NCI-H1105 treated with DMSO at 0.1 percent for 48 hours (cell line): ENCODE results near the gene NPBWR2.
A peak's percentile ranks its signal among the peaks of the same experiment; 100 is the strongest.

ENCODE experiments used
- DNase-seq: peaks from one replicate; lab custom pipeline; 2025; lab: John Stamatoyannopoulos, UW

NPBWR2 gene

GRCh38 chr20:64084685-64085152 is 22.6 kb downstream of the NPBWR2 start:
- DNase-seq = peak; percentile 45

GRCh38 chr20:64083804-64084684 is 23.3 kb downstream of the NPBWR2 start, which contains the start of gene LKAAEAR1:
Gene LKAAEAR1, minus strand, starts transcription at chr20:64084398. Its CDS starts 179 bp downstream, at chr20:64084219.
- DNase-seq = peak; percentile 33

DNA sequence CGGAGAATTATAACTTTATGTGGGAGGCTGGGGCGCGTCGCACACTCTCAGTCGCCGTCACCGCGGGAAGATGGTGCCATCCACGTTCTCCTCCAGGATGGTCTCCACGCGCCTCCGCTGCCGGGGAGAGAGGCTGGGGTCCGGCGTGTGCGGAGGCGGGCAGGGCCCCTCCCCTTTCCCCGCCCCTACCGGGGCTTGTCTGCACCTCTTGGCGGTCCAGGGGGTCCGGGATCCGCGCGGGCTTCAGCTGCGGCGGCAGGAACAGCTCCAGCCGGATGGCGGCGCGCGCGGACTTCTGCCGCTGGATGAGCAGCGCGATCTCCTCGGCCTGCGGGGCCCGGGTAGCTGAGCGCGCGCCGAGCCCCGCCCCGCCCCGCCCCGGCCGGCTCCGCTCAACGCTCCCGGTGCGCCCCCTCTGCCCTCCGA is 24.0 kb downstream of the NPBWR2 start:
- DNase-seq = peak; percentile 76

- no peak for DNase-seq
Observed at GRCh38 chr20:64082820-64083377, 24.5 kb downstream of the NPBWR2 start.

- no peak for DNase-seq
Observed at GRCh38 chr20:64082126-64082731, 25.1 kb downstream of the NPBWR2 start.

DNA sequence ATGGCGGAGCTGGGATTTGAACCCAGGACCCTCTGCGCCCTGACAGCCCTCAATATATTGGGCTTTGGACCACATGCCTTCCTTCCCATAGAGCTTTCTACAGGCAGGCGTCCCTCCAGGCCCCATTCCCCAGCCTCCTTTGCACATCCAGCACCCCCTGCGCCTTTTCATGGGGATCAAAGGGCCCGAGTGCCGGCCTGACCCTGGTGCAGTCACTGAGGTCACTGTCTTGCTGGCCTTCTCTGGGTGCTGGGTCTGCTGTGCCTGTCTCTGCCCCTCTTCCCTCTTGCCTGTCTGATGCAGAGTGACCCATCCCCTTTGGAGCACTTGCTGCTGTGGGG is 25.8 kb downstream of the NPBWR2 start:
- DNase-seq = no peak

- no peak for DNase-seq
Observed at GRCh38 chr20:64080813-64081623, 26.3 kb downstream of the NPBWR2 start.

DNA sequence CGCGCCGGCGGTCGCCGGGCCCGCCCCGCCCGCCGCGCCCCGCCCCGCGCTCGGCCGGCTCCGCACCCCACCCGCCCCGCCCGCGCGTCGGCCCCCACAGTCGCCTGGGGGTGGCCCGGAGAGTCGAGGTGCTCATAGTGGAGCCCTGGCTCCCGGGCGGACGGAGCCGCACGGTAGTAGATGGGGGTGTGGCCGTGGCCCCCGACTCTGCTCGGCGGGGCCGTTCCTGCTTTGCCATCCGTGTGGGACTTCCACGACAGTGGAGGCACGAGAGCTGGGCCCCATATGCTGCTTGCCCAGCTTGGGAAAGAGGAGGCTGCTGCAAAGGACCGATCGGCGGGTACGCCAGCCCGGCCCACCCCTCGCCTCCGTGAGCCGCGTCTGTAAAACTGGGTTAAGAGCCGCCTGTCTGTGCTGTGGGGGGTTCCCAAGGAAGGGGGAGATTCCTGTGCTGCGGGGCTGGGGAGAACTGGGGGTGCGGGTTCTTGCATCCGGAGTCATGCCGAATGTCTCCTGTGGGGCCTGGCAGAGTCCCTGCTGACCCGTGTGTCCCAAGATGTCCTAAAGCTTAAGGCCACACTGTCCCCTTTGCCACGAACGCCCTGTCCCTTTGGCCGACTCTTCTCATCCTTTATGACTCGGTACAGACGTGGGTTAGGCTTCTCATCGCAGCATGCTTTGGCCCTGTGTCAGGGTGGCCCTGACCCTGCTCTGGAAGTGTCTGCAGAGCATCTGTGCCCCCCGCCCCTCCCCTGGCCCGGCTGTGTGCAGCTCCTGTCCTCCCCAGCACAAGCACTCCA is 27.2 kb downstream of the NPBWR2 start, which contains the start of gene OPRL1:
Gene OPRL1 (plus strand): TSS at position 70 of the 800 bp plus-strand sequence. CDS start 12,639 bp downstream, outside the sequence.
- no peak for DNase-seq

DNA sequence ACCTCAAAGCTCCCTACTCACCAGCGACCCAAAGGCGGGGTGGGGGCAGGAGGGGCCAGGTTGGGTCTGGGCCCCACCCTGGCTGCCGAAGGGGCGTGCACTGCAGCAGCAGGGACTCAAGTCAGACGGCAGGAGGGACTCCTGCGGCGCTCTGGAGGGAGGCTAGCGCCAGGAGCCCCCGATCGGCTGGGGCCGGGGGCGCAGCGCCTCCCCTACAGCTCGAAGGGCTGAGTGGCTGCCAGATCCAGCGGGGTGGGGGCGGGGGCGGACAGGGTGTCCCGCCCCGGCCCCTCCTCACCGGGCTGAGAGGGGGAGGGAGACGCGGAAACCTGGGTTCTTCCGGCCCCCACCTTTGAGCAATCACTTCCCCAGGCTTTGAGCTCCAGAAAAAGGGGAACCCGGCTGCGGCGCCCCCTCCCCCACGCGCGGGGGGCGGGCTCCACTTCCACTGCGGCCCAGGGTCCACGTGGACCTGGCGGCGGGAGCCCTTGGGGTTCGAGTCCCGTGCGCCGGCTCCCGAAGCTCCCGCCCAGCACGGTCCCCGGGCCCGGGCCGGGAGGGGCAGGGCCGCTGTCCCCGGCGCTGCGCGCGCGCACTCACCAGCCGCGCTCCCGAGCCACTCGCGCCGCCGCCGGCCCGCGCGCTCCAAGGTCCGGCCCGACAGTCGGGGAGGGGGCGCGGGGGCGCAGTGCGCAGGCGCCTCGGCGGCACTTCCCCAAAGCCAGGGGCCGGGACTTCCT is 27.9 kb downstream of the NPBWR2 start, which contains the start of gene RGS19:
Gene RGS19 (minus strand): TSS at position 246 of the 740 bp plus-strand sequence. CDS start 2,632 bp downstream, outside the sequence.
- peak; percentile 28 for DNase-seq

DNA sequence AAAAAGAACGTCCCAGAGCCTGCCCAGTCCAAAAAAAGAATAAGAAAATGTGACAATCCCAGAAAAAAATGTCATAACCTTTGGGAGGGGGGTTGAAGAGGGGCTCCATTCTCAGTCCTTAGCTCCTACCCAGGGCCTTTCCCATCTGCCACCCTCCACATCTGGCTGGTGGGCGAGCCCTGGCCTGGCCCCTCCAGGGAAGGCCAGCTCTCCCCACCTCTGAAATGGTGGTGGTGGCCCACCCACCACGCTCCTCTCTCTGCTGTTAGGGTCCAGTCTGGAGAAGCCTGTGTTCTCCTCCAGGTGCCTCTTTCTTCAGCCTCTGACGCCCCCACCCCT is 28.5 kb downstream of the NPBWR2 start:
- no peak for DNase-seq

- no peak for DNase-seq
Observed at GRCh38 chr20:64077876-64078551, 29.4 kb downstream of the NPBWR2 start.

- DNase-seq = no peak
Observed at GRCh38 chr20:64077541-64077875, 29.9 kb downstream of the NPBWR2 start.

- DNase-seq = no peak
Observed at GRCh38 chr20:64077094-64077493, 30.3 kb downstream of the NPBWR2 start.

DNA sequence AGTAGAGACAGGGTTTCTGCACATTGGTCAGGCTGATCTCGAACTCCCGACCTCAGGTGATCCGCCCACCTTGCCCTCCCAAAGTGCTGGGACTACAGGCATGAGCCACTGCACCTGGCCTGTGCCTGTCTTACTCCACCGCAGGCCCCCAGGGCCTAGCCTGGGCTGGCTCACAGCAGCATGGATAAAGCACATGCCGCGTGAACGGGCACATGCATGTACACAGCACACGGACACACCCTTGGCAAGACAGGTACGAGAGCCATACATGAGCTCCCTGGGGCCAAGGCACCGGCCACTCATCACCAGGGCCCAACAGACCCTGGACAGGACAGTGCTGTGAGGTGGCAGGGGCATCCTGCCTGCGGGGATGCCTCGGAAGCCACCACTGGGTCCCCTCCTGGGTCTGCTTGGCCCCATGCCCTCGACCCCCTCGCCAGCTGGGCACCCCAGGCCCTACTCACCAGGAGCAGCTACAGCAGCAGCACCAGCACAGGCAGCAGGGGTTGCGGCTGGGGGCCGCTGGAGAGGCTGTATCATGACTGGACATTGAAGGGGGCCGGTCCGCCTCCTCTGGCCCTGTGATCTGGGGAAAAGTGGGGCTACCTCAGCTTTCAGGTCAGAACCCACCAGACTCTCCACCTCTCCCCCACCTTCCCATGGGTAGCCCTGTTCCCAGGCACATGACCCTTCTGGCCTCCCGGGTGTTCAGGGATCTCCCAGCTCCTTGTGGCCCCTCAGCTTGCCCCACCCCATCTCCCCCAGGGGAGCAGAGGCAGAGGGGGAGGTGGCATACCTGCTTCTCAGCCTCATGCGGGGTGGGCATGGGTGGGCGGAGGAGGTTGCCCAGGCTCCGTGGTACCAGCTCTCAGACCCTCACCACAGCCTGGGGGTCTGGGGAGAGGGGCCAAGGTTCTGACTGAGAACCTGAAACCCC is 31.0 kb downstream of the NPBWR2 start:
- no peak for DNase-seq

- no peak for DNase-seq
Observed at GRCh38 chr20:64075556-64075955, 31.8 kb downstream of the NPBWR2 start.

GRCh38 chr20:64074963-64075362 is 32.4 kb downstream of the NPBWR2 start:
- DNase-seq = no peak

DNA sequence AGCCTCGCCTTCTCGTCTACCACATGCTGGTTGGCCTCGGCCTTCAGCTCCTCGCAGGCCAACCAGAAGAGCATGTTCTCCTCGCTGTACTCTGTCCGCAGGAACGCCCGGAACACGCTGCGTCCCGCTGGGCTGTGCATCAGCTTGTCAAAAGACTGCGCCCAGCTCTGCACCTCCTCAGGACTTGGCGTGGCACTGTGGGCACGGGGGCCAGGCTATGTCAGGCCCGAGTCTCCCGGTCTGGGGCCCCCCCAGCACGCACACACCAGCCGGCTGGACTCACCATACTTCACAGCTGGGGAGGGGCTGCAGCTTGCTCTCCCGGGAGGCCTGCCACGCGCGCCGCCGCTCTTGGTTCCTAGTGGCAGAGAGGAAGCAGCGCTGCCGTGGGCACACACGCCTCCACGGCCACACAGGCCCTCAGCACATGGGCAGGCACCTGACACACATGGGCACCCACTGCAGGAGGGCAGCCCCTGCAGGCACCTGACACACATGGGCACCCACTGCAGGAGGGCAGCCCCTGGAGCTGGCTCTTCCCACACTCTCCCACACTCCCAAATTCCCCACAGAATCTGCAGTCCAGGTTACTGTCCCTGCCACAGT is 33.1 kb downstream of the NPBWR2 start:
- DNase-seq = no peak

DNA sequence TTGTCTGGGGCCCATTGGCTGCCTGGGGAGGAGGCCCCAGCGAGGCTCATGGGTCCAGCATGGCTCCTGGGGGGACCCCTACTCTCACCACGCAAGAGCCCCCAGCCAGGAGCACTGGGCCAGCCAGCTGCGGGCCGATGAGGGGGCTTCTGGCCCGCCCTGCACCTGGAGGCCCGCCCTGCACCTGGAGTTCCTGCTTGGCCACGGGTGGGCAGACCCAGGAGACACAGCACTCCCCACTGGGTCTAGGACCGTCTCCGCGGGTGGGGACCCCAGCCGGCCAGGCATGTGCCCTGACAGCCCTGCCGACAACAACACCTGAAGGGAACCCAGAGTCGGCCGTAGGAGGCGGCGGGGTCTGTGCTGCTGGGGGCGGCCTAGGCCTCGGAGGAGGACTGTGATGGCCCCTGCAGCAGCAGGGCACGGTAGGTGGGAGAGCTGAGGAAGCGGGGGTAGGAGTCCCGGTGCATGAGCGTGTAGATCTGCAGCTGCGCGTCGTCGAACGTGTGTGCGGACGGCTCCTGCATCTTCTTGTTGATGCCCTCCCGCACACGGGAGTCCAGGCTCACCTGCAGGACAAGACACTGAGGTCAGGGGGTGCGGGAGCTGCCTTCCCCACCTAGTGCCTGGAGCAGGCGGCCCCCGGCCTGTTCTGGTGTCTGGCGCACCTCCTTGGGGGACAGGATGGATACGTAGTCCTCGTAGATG is 33.7 kb downstream of the NPBWR2 start:
- no peak for DNase-seq
